Measurements from ENCODE around the gene KCNA3.

DNA sequence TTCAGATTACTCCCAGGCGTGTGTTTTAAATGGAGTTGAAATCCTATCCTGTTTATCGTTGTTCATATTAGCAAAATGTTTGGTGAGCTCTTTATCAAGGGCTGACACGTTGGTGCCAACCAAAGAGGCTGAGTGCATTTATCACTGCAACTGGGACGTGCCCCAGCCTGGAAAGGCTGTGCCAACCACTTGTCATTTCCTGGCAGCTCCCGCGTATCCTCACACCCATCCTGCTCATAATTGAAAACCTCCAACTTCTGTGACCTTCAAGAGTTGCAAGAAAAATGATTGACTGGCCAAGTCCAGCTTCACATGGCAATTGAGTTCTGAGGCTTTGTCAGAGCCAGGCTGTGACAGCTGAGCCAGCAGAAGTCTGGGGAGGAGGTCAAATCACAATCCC, 43.7 kb upstream of the KCNA3 start:
- TF ChIP-seq, protein P1, sequence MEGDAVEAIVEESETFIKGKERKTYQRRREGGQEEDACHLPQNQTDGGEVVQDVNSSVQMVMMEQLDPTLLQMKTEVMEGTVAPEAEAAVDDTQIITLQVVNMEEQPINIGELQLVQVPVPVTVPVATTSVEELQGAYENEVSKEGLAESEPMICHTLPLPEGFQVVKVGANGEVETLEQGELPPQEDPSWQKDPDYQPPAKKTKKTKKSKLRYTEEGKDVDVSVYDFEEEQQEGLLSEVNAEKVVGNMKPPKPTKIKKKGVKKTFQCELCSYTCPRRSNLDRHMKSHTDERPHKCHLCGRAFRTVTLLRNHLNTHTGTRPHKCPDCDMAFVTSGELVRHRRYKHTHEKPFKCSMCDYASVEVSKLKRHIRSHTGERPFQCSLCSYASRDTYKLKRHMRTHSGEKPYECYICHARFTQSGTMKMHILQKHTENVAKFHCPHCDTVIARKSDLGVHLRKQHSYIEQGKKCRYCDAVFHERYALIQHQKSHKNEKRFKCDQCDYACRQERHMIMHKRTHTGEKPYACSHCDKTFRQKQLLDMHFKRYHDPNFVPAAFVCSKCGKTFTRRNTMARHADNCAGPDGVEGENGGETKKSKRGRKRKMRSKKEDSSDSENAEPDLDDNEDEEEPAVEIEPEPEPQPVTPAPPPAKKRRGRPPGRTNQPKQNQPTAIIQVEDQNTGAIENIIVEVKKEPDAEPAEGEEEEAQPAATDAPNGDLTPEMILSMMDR (IDR thresholded peaks at IDR 0.05): no peak
- TF ChIP-seq JUND (IDR thresholded peaks at IDR 0.05) (no peak), TAF1 (IDR thresholded peaks at IDR 0.05; ENCODE audit: borderline replicate concordance, low read depth, low read length) (no peak), POLR2AphosphoS5 (IDR thresholded peaks at IDR 0.05; ENCODE audit: low read depth, low read length) (no peak), MEF2A (IDR thresholded peaks at IDR 0.05; ENCODE audit: borderline replicate concordance, low read depth) (no peak), NFIC (IDR thresholded peaks at IDR 0.05; ENCODE audit: borderline replicate concordance) (no peak), RAD21 (IDR thresholded peaks at IDR 0.05; ENCODE audit: low read length) (no peak), CHD2 (IDR thresholded peaks at IDR 0.05; ENCODE audit: low read length, partially characterized antibody) (no peak), RFX5 (IDR thresholded peaks at IDR 0.05; ENCODE audit: low read length) (no peak), SMC3 (IDR thresholded peaks at IDR 0.05; ENCODE audit: low read depth, low read length) (no peak), TCF12 (IDR thresholded peaks at IDR 0.05) (no peak)
- TF ChIP-seq, protein P2, sequence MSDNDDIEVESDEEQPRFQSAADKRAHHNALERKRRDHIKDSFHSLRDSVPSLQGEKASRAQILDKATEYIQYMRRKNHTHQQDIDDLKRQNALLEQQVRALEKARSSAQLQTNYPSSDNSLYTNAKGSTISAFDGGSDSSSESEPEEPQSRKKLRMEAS (IDR thresholded peaks at IDR 0.05; ENCODE audit: low read depth): no peak
- TF ChIP-seq, protein P3, sequence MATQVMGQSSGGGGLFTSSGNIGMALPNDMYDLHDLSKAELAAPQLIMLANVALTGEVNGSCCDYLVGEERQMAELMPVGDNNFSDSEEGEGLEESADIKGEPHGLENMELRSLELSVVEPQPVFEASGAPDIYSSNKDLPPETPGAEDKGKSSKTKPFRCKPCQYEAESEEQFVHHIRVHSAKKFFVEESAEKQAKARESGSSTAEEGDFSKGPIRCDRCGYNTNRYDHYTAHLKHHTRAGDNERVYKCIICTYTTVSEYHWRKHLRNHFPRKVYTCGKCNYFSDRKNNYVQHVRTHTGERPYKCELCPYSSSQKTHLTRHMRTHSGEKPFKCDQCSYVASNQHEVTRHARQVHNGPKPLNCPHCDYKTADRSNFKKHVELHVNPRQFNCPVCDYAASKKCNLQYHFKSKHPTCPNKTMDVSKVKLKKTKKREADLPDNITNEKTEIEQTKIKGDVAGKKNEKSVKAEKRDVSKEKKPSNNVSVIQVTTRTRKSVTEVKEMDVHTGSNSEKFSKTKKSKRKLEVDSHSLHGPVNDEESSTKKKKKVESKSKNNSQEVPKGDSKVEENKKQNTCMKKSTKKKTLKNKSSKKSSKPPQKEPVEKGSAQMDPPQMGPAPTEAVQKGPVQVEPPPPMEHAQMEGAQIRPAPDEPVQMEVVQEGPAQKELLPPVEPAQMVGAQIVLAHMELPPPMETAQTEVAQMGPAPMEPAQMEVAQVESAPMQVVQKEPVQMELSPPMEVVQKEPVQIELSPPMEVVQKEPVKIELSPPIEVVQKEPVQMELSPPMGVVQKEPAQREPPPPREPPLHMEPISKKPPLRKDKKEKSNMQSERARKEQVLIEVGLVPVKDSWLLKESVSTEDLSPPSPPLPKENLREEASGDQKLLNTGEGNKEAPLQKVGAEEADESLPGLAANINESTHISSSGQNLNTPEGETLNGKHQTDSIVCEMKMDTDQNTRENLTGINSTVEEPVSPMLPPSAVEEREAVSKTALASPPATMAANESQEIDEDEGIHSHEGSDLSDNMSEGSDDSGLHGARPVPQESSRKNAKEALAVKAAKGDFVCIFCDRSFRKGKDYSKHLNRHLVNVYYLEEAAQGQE (IDR thresholded peaks at IDR 0.05; ENCODE audit: low read depth, low read length): no peak
- TF ChIP-seq, protein P4, sequence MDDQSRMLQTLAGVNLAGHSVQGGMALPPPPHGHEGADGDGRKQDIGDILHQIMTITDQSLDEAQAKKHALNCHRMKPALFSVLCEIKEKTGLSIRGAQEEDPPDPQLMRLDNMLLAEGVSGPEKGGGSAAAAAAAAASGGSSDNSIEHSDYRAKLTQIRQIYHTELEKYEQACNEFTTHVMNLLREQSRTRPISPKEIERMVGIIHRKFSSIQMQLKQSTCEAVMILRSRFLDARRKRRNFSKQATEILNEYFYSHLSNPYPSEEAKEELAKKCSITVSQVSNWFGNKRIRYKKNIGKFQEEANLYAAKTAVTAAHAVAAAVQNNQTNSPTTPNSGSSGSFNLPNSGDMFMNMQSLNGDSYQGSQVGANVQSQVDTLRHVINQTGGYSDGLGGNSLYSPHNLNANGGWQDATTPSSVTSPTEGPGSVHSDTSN (IDR thresholded peaks at IDR 0.05): no peak

Measured in SK-N-SH (cell line).